Psoas muscle (tissue), 8 donors: ENCODE results near the gene NKIRAS1. TPM values are rescaled to one million over a fixed set of nuclear protein-coding genes. Genes with fewer than 3 reads are reported as not detected.
A peak's percentile ranks its signal among the peaks of the same experiment; 100 is the strongest.
"Not testable (repeated sequence)": the region's sequence is repeated elsewhere in the genome, so short reads cannot be mapped to it uniquely, and the experiment has no call there.

ENCODE experiments used
- ATAC-seq, 4 donors: fragments of 200-7000 bp; cut with Tn5 transposase; one replicate each; pipeline ENCODE4 v1.9.1; 2020; ENCODE audit warnings: moderate library complexity in 3 of 4, mild to moderate bottlenecking in 2 of 4
- DNase-seq, 2 donors: peaks; one replicate each; pipeline ENCODE4 v3.0.0-alpha.2; 2020
- H3K27ac ChIP-seq: fragments of 200-600 bp; one replicate; pipeline ENCODE4 v1.8.0; 2022
- H3K27me3 ChIP-seq, 3 donors: fragments of 200-600 bp in 1 of 3; one replicate each; pipeline versions ENCODE4 v1.6.1 to v1.8.0; 2013 to 2022; ENCODE audit warnings: low read length in 2 of 3, mild to moderate bottlenecking in 2 of 3, moderate library complexity in 1 of 3; ENCODE audit not compliant: insufficient read depth in 3 of 3
- H3K36me3 ChIP-seq, 2 donors: fragments of 200-600 bp in 1 of 2; one replicate each; pipeline versions ENCODE4 v1.6.1 to v1.8.0; 2013 to 2022; ENCODE audit warnings: low read depth in 1 of 2, mild to moderate bottlenecking in 1 of 2, moderate library complexity in 1 of 2; ENCODE audit not compliant: insufficient read depth in 1 of 2
- H3K4me1 ChIP-seq: fragments of 200-600 bp; one replicate; pipeline ENCODE4 v1.8.0; 2022
- H3K4me3 ChIP-seq: fragments of 200-600 bp; one replicate; pipeline ENCODE4 v1.8.0; 2022; ENCODE audit warnings: mild to moderate bottlenecking
- H3K9me3 ChIP-seq: fragments of 200-600 bp; one replicate; pipeline ENCODE4 v1.8.0; 2022
- CTCF ChIP-seq: fragments of 200-600 bp; IDR thresholded peaks from one replicate; pipeline ENCODE4 v1.8.0; 2022; ENCODE audit warnings: antibody characterized with exemption
- WGBS, 3 donors: extraction: QIAGEN DNeasy Blood & Tissue Kit; methylation state at CpG; one replicate each; pipeline versions ENCODE4 v1.1.6 to v1.1.7; 2013; 5-methylcytosine and 5-hydroxymethylcytosine counted together
- intact Hi-C, 2 donors: fragments of 100-400 bp; cut with DNase I; formaldehyde crosslinking; loops; one replicate each; pipeline versions ENCODE4 v1.11.0 to v1.14.2; 2022
- polyA plus RNA-seq, 3 donors: library from polyadenylated mRNA; stranded (reverse); fragments of 200-250 nt; gene quantifications; one replicate each; pipeline ENCODE4 v1.2.3, GENCODE V29; 2013
- total RNA-seq, 4 donors: library from RNA; stranded (reverse); fragmentation: NEBNext Ultra II Directional in 2 of 4; extraction: Animal tissue kit (Norgen Biotek cat#: 25700) in 2 of 4; gene quantifications; one replicate each; pipeline versions ENCODE4 v1.2.1 to v1.2.4, GENCODE V29; 2021 to 2023
- donor health status: healthy with polysubstance abuse.
- donor health status: DM: no; HTN: no; CAD: no; lungs with moderate emphysema.
- donor health status: Bipolar disorder and iron deficiency.
- donor health status: healthy.
- donor health status: DM: yes; HTN: yes; CAD: no.
- donor health status: DM: no; HTN: no; CAD: no.
- donor health status: DM: no; HTN: no; CAD: no.
- donor health status: DM: yes; HTN: yes; CAD: no.

NKIRAS1 gene
- total and polyA plus RNA-seq, 7 donors = 19.5 to 52.4 (median 22.3) TPM

- H3K4me1 ChIP-seq = peaks cover 35% of the 10 kb centered on the region
- intact Hi-C loops = loop anchor here in 1 of 2 donors (2.0 kb wide), 1 partner anchor 29 kb away; the partner anchor contains the start of gene NR1D2
- WGBS, 3 donors = 60 to 64% (median 63%) methylated on average over 7 of the region's 7 CpGs
Observed at GRCh38 chr3:23915537-23916108, 1.2 kb downstream of the NKIRAS1 start.

GRCh38 chr3:23913873-23914743 lies 2.7 kb downstream of the NKIRAS1 start:
- no peak for ATAC-seq
- H3K4me1 ChIP-seq = peaks cover 25% of the 10 kb centered on the region
- 60 to 82% (median 64%) methylated on average over 3 of the region's 3 CpGs for WGBS, 3 donors
- peaks cover 5 to 36% of the 10 kb centered on the region in 2 donors for H3K36me3 ChIP-seq
- H3K27me3 ChIP-seq = no peaks in the 10 kb centered on the region
- H3K9me3 ChIP-seq = no peaks in the 10 kb centered on the region
- intact Hi-C loops = no loop called here
- H3K4me3 ChIP-seq = no peak overlapping the region
- no peak for DNase-seq
- TF ChIP-seq CTCF = no peak
- no peak overlapping the region for H3K27ac ChIP-seq

More at GRCh38 chr3:23915537-23916108, 1.2 kb downstream of the NKIRAS1 start:
- peak overlapping the region; percentile 85 for H3K4me3 ChIP-seq
- no peaks in the 10 kb centered on the region for H3K27me3 ChIP-seq
- DNase-seq (no peak), ATAC-seq (no peak)
- no peaks in the 10 kb centered on the region for H3K9me3 ChIP-seq
- H3K27ac ChIP-seq = peak overlapping the region; percentile 97
- peaks cover 6 to 36% of the 10 kb centered on the region in 2 donors for H3K36me3 ChIP-seq
- no peak for TF ChIP-seq CTCF

- DNase-seq (no peak), ATAC-seq (no peak)
- H3K27me3 ChIP-seq = no peaks in the 10 kb centered on the region
- H3K36me3 ChIP-seq = peaks cover 5 to 34% of the 10 kb centered on the region in 2 donors
- no peak overlapping the region for H3K27ac ChIP-seq
- TF ChIP-seq CTCF = no peak
- no peaks in the 10 kb centered on the region for H3K9me3 ChIP-seq
- no peak overlapping the region for H3K4me3 ChIP-seq
- intact Hi-C loops = no loop called here
- WGBS, 3 donors = 89 to 91% (median 91%) methylated on average over 1 of the region's 1 CpG
- H3K4me1 ChIP-seq = peaks cover 16% of the 10 kb centered on the region
Observed at GRCh38 chr3:23913182-23913581, 3.6 kb downstream of the NKIRAS1 start.

- H3K4me3 ChIP-seq, H3K9me3 ChIP-seq, intact Hi-C loops, ATAC-seq, DNase-seq, H3K27ac ChIP-seq, H3K27me3 ChIP-seq: not testable (repeated sequence)
- H3K36me3 ChIP-seq = peaks cover 5 to 37% of the 10 kb centered on the region in 2 donors
- 81 to 92% (median 90%) methylated on average over 3 of the region's 3 CpGs for WGBS, 3 donors
- H3K4me1 ChIP-seq = peaks cover 13% of the 10 kb centered on the region
Observed at GRCh38 chr3:23912335-23912734, 4.5 kb downstream of the NKIRAS1 start.

- DNase-seq = no peak
Observed at GRCh38 chr3:23911397-23911796, 5.4 kb downstream of the NKIRAS1 start.

More at GRCh38 chr3:23911397-23911796, 5.4 kb downstream of the NKIRAS1 start:
- intact Hi-C loops = no loop called here
- H3K9me3 ChIP-seq = no peaks in the 10 kb centered on the region
- 86 to 94% (median 89%) methylated on average over 2 of the region's 2 CpGs for WGBS, 3 donors
- no peak overlapping the region for H3K27ac ChIP-seq
- H3K36me3 ChIP-seq = peaks cover 5 to 47% of the 10 kb centered on the region in 2 donors
- H3K4me1 ChIP-seq = peaks cover 13% of the 10 kb centered on the region
- ATAC-seq = no peak
- H3K27me3 ChIP-seq = no peaks in the 10 kb centered on the region
- no peak for TF ChIP-seq CTCF
- no peak overlapping the region for H3K4me3 ChIP-seq
